Liver (tissue), 9 donors: ENCODE measurements around the gene SHF. TPM values are rescaled to one million over a fixed set of nuclear protein-coding genes. Genes with fewer than 3 reads are reported as not detected.

Source experiments
- DNase-seq: peaks from one replicate; pipeline ENCODE4 v3.0.0-alpha.2; 2017; ENCODE audit warnings: low spot score
- H3K27ac ChIP-seq, 2 donors: one replicate each; pipeline ENCODE4 v1.7.0; 2013; ENCODE audit warnings: inconsistent platforms in 2 of 2, low read length in 2 of 2, control low read depth in 1 of 2, low read depth in 1 of 2, mild to moderate bottlenecking in 1 of 2
- H3K27me3 ChIP-seq, 4 donors: one replicate each; pipeline versions ENCODE4 v1.6.1 to v1.7.0; 2013; ENCODE audit warnings: low read length in 3 of 4, inconsistent platforms in 1 of 4, mild to moderate bottlenecking in 1 of 4, moderate library complexity in 1 of 4; ENCODE audit not compliant: control insufficient read depth in 4 of 4, insufficient read depth in 4 of 4
- H3K36me3 ChIP-seq, 4 donors: one replicate each; pipeline versions ENCODE4 v1.6.1 to v1.7.0; 2013; ENCODE audit warnings: low read length in 3 of 4, mild to moderate bottlenecking in 3 of 4, low read depth in 1 of 4, moderate library complexity in 1 of 4; ENCODE audit not compliant: control insufficient read depth in 4 of 4, insufficient read depth in 3 of 4
- H3K4me1 ChIP-seq, 4 donors: one replicate each; pipeline versions ENCODE4 v1.6.1 to v1.7.0; 2013; ENCODE audit warnings: low read length in 3 of 4, mild to moderate bottlenecking in 3 of 4, moderate library complexity in 1 of 4; ENCODE audit not compliant: control insufficient read depth in 4 of 4, insufficient read depth in 4 of 4
- H3K4me3 ChIP-seq, 3 donors: one replicate each; pipeline versions ENCODE4 v1.6.1 to v1.7.0; 2013; ENCODE audit warnings: low read length in 3 of 3, control low read depth in 1 of 3, low read depth in 1 of 3, mild to moderate bottlenecking in 1 of 3
- H3K9ac ChIP-seq, 2 donors: one replicate each; pipeline ENCODE4 v1.7.0; 2013; ENCODE audit warnings: low read length in 2 of 2, mild to moderate bottlenecking in 2 of 2, moderate library complexity in 2 of 2, control low read depth in 1 of 2, low read depth in 1 of 2
- H3K9me3 ChIP-seq, 4 donors: one replicate each; pipeline versions ENCODE4 v1.6.1 to v1.7.0; 2013; ENCODE audit warnings: low read length in 3 of 4; ENCODE audit not compliant: control insufficient read depth in 4 of 4
- EGR1 ChIP-seq, 2 donors: IDR thresholded peaks; 2 replicates each; pipeline ENCODE4 v1.6.1; 2016 to 2018; ENCODE audit warnings: antibody characterized with exemption in 2 of 2, low read depth in 2 of 2
- FOXA1 ChIP-seq: IDR thresholded peaks from 2 replicates; pipeline ENCODE4 v1.6.1; 2016; ENCODE audit warnings: antibody characterized with exemption
- FOXA2 ChIP-seq: IDR thresholded peaks from 2 replicates; pipeline ENCODE4 v1.6.1; 2016; ENCODE audit warnings: antibody characterized with exemption
- HNF4A ChIP-seq, 2 donors: conservative IDR thresholded peaks; 2 replicates each; pipeline ENCODE4 v1.6.1; 2016; ENCODE audit warnings: antibody characterized with exemption in 2 of 2, mild to moderate bottlenecking in 2 of 2
- HNF4G ChIP-seq: IDR thresholded peaks from 2 replicates; pipeline ENCODE4 v1.6.1; 2016; ENCODE audit warnings: antibody characterized with exemption
- JUND ChIP-seq, 2 donors: IDR thresholded peaks; 2 replicates each; pipeline ENCODE4 v1.6.1; 2016; ENCODE audit warnings: antibody characterized with exemption in 2 of 2
- NR2F2 ChIP-seq: IDR thresholded peaks from 2 replicates; pipeline ENCODE4 v1.6.1; 2016; ENCODE audit warnings: antibody characterized with exemption
- RAD21 ChIP-seq, 2 donors: IDR thresholded peaks; 2 replicates each; pipeline ENCODE4 v1.6.1; 2016; ENCODE audit warnings: antibody characterized with exemption in 2 of 2, mild to moderate bottlenecking in 2 of 2
- RXRA ChIP-seq, 2 donors: IDR thresholded peaks; 2 replicates each; pipeline ENCODE4 v1.6.1; 2017 to 2018; ENCODE audit warnings: antibody characterized with exemption in 2 of 2, mild to moderate bottlenecking in 1 of 2
- SP1 ChIP-seq: IDR thresholded peaks from 2 replicates; pipeline ENCODE4 v1.6.1; 2018; ENCODE audit warnings: antibody characterized with exemption, mild to moderate bottlenecking
- TAF1 ChIP-seq: conservative IDR thresholded peaks from 2 replicates; pipeline ENCODE4 v1.6.1; 2016; ENCODE audit warnings: antibody characterized with exemption, mild to moderate bottlenecking
- YY1 ChIP-seq: IDR thresholded peaks from 2 replicates; pipeline ENCODE4 v1.6.1; 2016; ENCODE audit warnings: antibody characterized with exemption, mild to moderate bottlenecking
- WGBS: extraction: QIAGEN DNeasy Blood & Tissue Kit; methylation state at CpG from one replicate; pipeline ENCODE4 v1.1.7; 2013; 5-methylcytosine and 5-hydroxymethylcytosine counted together
- polyA plus RNA-seq, 2 donors: library from polyadenylated mRNA; stranded (reverse) in 1 of 2; unstranded in 1 of 2; fragments of 200-250 nt in 1 of 2; fragments of >200 nt in 1 of 2; fragmentation: Nextera tagmentation in 1 of 2; extraction: Ambion mirVana in 1 of 2; gene quantifications; one replicate each; pipeline versions ENCODE4 v1.2.1 to v1.2.3, GENCODE V29; 2013 to 2015
- total RNA-seq, 2 donors: library from RNA; depleted of rRNA; stranded (reverse); fragments of >200 nt; gene quantifications; one replicate each; pipeline ENCODE4 v1.2.3, GENCODE V29; 2014
- TF ChIP-seq, protein P1 (sequence below): IDR thresholded peaks from 2 replicates; pipeline ENCODE4 v1.6.1; 2016; ENCODE audit warnings: antibody characterized with exemption, mild to moderate bottlenecking
- TF ChIP-seq, protein P2 (sequence below): fragments of 150-350 bp; IDR thresholded peaks from 2 replicates; pipeline ENCODE4 v1.5.1; 2017; ENCODE audit warnings: improper control_type of control experiment, low read depth, low read length; ENCODE audit not compliant: missing input control
- TF ChIP-seq, protein P3 (sequence below): IDR thresholded peaks from 2 replicates; pipeline ENCODE4 v1.6.1; 2016; ENCODE audit warnings: antibody characterized with exemption
- TF ChIP-seq, protein P4 (sequence below): IDR thresholded peaks from 2 replicates; pipeline ENCODE4 v1.6.1; 2016; ENCODE audit warnings: antibody characterized with exemption
- TF ChIP-seq, protein P5 (sequence below): IDR thresholded peaks from 2 replicates; pipeline ENCODE4 v1.6.1; 2016; ENCODE audit warnings: antibody characterized with exemption
- donor health status: healthy.
- donor health status: healthy.
- donor health status: healthy.
- donor health status: healthy.
- donor health status: healthy.

The SHF gene
- total and polyA plus RNA-seq, 4 donors, result 4.7 to 15.7 (median 10.1) TPM

DNA sequence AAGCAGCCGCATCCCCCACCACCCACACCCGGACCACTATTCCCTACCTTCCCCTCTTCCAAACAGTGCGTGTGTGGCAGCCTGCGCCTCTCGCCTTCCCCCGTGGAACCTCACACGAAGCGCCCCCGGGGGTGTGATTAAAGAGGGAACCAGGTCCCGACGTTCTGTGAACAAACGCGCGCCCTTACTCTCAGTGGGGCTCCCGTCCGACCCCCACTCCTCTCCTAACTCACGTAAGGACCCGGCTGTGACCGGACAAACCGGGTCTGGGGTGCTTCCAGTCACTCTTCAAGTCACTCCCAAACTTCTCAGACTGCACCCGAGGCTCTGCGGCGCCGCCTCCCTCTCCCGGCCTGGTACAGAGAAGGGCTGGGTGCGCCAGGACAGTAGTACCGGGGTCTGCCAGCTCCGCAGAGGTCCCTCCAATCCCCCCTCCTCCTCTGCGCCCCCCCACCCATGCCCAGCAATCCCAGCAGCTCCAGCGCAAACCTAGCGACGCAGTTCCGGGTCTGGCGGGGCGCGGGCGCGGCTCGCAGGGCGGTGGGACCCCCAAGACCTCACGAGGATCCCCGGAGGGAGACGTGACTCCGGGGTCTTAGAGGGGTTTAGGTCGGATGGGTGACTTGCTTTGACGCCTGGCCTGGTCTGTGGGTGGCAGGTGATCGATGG, 58.7 kb downstream of the SHF start:
- no peak for DNase-seq
- no peak overlapping the region for H3K9ac ChIP-seq
- H3K9me3 ChIP-seq, result no peaks in the 10 kb centered on the region
- 12% methylated on average over 47 of the region's 47 CpGs for WGBS
- H3K4me1 ChIP-seq, result peaks cover 0 to 3% (median 0%) of the 10 kb centered on the region in 4 donors
- no peak overlapping the region for H3K27ac ChIP-seq
- peak overlapping the region in 1 of 3 donors; percentile 4 for H3K4me3 ChIP-seq
- H3K27me3 ChIP-seq, result peaks cover 0 to 10% (median 2%) of the 10 kb centered on the region in 4 donors
- TF ChIP-seq FOXA2 (no peak), RXRA (IDR thresholded peaks at IDR 0.05) (no peak), EGR1 (IDR thresholded peaks at IDR 0.05; ENCODE audit: low read depth in 2 of 2) (no peak), HNF4G (no peak), JUND (IDR thresholded peaks at IDR 0.05) (no peak), HNF4A (conservative IDR thresholded peaks at IDR 0.05) (no peak), YY1 (no peak), FOXA1 (no peak), NR2F2 (no peak), RAD21 (IDR thresholded peaks at IDR 0.05) (no peak)
- TF ChIP-seq, protein P1, sequence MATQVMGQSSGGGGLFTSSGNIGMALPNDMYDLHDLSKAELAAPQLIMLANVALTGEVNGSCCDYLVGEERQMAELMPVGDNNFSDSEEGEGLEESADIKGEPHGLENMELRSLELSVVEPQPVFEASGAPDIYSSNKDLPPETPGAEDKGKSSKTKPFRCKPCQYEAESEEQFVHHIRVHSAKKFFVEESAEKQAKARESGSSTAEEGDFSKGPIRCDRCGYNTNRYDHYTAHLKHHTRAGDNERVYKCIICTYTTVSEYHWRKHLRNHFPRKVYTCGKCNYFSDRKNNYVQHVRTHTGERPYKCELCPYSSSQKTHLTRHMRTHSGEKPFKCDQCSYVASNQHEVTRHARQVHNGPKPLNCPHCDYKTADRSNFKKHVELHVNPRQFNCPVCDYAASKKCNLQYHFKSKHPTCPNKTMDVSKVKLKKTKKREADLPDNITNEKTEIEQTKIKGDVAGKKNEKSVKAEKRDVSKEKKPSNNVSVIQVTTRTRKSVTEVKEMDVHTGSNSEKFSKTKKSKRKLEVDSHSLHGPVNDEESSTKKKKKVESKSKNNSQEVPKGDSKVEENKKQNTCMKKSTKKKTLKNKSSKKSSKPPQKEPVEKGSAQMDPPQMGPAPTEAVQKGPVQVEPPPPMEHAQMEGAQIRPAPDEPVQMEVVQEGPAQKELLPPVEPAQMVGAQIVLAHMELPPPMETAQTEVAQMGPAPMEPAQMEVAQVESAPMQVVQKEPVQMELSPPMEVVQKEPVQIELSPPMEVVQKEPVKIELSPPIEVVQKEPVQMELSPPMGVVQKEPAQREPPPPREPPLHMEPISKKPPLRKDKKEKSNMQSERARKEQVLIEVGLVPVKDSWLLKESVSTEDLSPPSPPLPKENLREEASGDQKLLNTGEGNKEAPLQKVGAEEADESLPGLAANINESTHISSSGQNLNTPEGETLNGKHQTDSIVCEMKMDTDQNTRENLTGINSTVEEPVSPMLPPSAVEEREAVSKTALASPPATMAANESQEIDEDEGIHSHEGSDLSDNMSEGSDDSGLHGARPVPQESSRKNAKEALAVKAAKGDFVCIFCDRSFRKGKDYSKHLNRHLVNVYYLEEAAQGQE, result no peak
- TF ChIP-seq, protein P2, sequence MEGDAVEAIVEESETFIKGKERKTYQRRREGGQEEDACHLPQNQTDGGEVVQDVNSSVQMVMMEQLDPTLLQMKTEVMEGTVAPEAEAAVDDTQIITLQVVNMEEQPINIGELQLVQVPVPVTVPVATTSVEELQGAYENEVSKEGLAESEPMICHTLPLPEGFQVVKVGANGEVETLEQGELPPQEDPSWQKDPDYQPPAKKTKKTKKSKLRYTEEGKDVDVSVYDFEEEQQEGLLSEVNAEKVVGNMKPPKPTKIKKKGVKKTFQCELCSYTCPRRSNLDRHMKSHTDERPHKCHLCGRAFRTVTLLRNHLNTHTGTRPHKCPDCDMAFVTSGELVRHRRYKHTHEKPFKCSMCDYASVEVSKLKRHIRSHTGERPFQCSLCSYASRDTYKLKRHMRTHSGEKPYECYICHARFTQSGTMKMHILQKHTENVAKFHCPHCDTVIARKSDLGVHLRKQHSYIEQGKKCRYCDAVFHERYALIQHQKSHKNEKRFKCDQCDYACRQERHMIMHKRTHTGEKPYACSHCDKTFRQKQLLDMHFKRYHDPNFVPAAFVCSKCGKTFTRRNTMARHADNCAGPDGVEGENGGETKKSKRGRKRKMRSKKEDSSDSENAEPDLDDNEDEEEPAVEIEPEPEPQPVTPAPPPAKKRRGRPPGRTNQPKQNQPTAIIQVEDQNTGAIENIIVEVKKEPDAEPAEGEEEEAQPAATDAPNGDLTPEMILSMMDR, result no peak
- TF ChIP-seq, protein P3, sequence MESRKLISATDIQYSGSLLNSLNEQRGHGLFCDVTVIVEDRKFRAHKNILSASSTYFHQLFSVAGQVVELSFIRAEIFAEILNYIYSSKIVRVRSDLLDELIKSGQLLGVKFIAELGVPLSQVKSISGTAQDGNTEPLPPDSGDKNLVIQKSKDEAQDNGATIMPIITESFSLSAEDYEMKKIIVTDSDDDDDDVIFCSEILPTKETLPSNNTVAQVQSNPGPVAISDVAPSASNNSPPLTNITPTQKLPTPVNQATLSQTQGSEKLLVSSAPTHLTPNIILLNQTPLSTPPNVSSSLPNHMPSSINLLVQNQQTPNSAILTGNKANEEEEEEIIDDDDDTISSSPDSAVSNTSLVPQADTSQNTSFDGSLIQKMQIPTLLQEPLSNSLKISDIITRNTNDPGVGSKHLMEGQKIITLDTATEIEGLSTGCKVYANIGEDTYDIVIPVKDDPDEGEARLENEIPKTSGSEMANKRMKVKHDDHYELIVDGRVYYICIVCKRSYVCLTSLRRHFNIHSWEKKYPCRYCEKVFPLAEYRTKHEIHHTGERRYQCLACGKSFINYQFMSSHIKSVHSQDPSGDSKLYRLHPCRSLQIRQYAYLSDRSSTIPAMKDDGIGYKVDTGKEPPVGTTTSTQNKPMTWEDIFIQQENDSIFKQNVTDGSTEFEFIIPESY, result no peak
- no peaks in the 10 kb centered on the region for H3K36me3 ChIP-seq

DNA sequence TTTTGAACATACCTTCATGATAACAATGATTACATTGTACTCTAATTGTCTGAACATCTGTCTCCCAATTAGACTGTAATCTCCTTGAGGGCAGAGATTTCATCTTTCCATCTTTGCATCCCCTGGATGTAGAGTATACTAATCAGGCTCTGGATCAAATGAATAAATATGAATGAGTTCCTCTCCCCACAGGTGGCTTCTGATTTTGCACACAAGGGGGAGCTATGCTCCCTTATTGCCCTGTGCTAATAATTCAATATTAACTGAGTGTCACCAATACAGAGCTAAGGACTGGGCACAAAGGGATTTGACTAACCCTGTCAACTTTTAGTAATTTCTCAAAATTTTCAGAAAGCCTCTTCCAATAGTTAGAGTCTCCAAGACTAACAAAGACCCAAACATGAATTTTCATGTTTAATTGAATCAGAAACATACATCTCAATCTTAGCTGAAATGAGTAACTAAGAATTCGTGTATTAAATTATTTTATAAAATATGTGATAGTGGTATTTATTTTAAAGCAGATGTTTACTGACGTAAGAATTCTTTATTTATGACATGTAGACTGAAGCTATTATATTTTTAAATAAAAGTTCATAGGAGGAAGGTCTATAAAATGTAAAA, 61.1 kb downstream of the SHF start:
- Histone ChIP-seq H3K27me3 (peaks cover 0 to 9% (median 2%) of the 10 kb centered on the region in 4 donors), H3K36me3 (no peaks in the 10 kb centered on the region), H3K27ac (no peak overlapping the region), H3K9me3 (no peaks in the 10 kb centered on the region), H3K4me3 (no peak overlapping the region), H3K9ac (no peak overlapping the region), H3K4me1 (peaks cover 0 to 3% (median 0%) of the 10 kb centered on the region in 4 donors)
- no peak for DNase-seq
- TF ChIP-seq, protein P4, sequence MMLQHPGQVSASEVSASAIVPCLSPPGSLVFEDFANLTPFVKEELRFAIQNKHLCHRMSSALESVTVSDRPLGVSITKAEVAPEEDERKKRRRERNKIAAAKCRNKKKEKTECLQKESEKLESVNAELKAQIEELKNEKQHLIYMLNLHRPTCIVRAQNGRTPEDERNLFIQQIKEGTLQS, result no peak
- peak; percentile 76 to 82 for TF ChIP-seq RAD21 (IDR thresholded peaks at IDR 0.05)
- TF ChIP-seq HNF4G, result no peak
- no peak for TF ChIP-seq EGR1 (IDR thresholded peaks at IDR 0.05; ENCODE audit: low read depth in 2 of 2)
- TF ChIP-seq, protein P3, result no peak
- no peak for TF ChIP-seq NR2F2
- TF ChIP-seq TAF1, result no peak
- no peak for TF ChIP-seq SP1
- no peak for TF ChIP-seq FOXA2
- TF ChIP-seq, protein P5, sequence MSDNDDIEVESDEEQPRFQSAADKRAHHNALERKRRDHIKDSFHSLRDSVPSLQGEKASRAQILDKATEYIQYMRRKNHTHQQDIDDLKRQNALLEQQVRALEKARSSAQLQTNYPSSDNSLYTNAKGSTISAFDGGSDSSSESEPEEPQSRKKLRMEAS, result no peak
- TF ChIP-seq, protein P2, result peak; percentile 75
- 55% methylated on average over 2 of the region's 2 CpGs for WGBS
